PC-3 (cell line): ENCODE measurements around the gene FILIP1L.
A peak's percentile ranks its signal among the peaks of the same experiment; 100 is the strongest.

ENCODE experiments used
- EZH2 ChIP-seq: fragments of 300-600 bp; sonication (generic); IDR thresholded peaks from one replicate; pipeline ENCODE4 v1.6.1; 2017; ENCODE audit warnings: antibody characterized with exemption, mild to moderate bottlenecking, low read length; ENCODE audit not compliant: unreplicated experiment
- EZH2phosphoT487 ChIP-seq: fragments of 300-600 bp; sonication (generic); IDR thresholded peaks from 2 replicates; pipeline ENCODE4 v1.6.1; 2018; ENCODE audit warnings: mild to moderate bottlenecking, antibody characterized with exemption, low read length, borderline replicate concordance
- TF ChIP-seq, protein P1 (sequence below): fragments of 300-600 bp; sonication (generic); conservative IDR thresholded peaks from 2 replicates; pipeline ENCODE4 v1.5.1; 2017; ENCODE audit warnings: antibody characterized with exemption, low read depth, mild to moderate bottlenecking, low read length

DNA sequence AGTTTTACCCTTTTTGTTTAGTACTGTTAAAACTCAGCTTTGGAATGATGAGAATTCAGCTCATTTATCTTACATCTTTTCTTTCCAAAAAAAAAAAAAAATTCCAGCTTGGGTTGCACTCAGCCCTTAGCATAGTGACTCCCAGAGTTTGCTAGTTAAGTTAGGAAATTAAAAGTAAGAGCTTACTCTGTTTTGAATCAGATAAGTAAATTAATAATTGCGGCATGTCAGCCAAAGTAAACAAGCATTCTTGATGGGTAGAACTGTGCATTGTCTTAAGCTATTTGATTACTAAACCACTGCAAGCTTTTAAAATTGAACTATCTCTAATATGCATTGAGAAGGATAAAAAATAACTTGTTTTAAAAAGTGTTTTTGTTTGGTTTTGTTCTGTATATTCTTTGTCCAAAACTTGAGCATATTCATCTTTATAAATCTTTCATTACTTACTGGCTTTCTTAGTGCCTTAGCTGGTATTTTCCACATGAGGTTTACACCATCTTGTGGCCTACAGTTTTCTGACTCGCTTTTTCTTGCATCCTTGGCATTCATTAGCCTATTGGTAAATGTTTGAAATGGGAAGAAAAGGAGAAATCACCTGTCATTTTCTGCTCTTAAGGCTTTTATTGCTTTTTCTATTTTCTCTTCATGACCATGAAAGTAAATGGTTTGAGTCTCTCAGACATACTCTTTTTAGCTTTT lies 107.6 kb downstream of the FILIP1L start:
- TF ChIP-seq, protein P1, sequence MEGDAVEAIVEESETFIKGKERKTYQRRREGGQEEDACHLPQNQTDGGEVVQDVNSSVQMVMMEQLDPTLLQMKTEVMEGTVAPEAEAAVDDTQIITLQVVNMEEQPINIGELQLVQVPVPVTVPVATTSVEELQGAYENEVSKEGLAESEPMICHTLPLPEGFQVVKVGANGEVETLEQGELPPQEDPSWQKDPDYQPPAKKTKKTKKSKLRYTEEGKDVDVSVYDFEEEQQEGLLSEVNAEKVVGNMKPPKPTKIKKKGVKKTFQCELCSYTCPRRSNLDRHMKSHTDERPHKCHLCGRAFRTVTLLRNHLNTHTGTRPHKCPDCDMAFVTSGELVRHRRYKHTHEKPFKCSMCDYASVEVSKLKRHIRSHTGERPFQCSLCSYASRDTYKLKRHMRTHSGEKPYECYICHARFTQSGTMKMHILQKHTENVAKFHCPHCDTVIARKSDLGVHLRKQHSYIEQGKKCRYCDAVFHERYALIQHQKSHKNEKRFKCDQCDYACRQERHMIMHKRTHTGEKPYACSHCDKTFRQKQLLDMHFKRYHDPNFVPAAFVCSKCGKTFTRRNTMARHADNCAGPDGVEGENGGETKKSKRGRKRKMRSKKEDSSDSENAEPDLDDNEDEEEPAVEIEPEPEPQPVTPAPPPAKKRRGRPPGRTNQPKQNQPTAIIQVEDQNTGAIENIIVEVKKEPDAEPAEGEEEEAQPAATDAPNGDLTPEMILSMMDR = peak; percentile 44; the same call in 1 of the 2 replicates
- TF ChIP-seq EZH2 (no peak), EZH2phosphoT487 (no peak)
